ENCODE measurements around the gene SLC8B1. TPM values are rescaled to one million over a fixed set of nuclear protein-coding genes. Genes with fewer than 3 reads are reported as not detected.

The SLC8B1 gene
- total and polyA plus RNA-seq, 2 of the 4 experiments (the other 2 are of a cell fraction) = 4.1 to 10.2 TPM

GRCh38 chr12:113330505-113330904, 4.4 kb downstream of the SLC8B1 start:
- no peak for DNase-seq
- Histone ChIP-seq H3K4me2 (ENCODE audit: low read depth, low read length) (no peak overlapping the region), H2BK5ac (ENCODE audit: low read depth, low read length, poor library complexity, severe bottlenecking) (no peak overlapping the region), H4K5ac (ENCODE audit: low read depth, low read length) (no peak overlapping the region), H2AK9ac (replicated peaks; ENCODE audit: low read depth, low read length, poor library complexity) (no peak overlapping the region), H4K8ac (ENCODE audit: low read depth in 2 of 2, low read length in 2 of 2) (no peak overlapping the region), H3K36me3 (ENCODE audit: control insufficient read depth, insufficient read depth, low read length) (peaks cover 10% of the 10 kb centered on the region; the same call in 1 of the 2 replicates), H3K9me1 (ENCODE audit: insufficient read depth, low read length) (0 out of 2 replicates have a peak, but pooled peaks cover 3% of the 10 kb centered on the region), H3K4me3 (ENCODE audit: insufficient read depth, low read depth, low read length) (no peak overlapping the region), H3K18ac (ENCODE audit: low read depth, low read length) (no peak overlapping the region), H2BK20ac (ENCODE audit: low read depth, low read length) (no peak overlapping the region), H3K4me1 (ENCODE audit: control insufficient read depth, insufficient read depth, low read length) (peaks cover 4% of the 10 kb centered on the region; the same call in 1 of the 2 replicates), H2AK5ac (ENCODE audit: low read depth, low read length) (no peak overlapping the region), H3K23ac (ENCODE audit: low read depth, low read length) (no peak overlapping the region), H3K4ac (ENCODE audit: low read depth, low read length) (no peak overlapping the region), H3K9ac (ENCODE audit: low read depth, low read length) (no peak overlapping the region), H4K20me1 (ENCODE audit: insufficient read depth, low read length) (no peaks in the 10 kb centered on the region), H2AFZ (replicated peaks; ENCODE audit: low read length, poor library complexity) (no peak overlapping the region), H2BK15ac (ENCODE audit: low read depth, low read length) (no peak overlapping the region), H3K9me3 (ENCODE audit: control insufficient read depth, insufficient read depth, low read length) (no peaks in the 10 kb centered on the region), H3K56ac (ENCODE audit: extremely low read depth, insufficient read depth, low read length) (no peak overlapping the region), H3K27ac (ENCODE audit: insufficient read depth, low read length) (no peak overlapping the region), H4K91ac (ENCODE audit: insufficient read depth, low read depth, low read length) (no peak overlapping the region), H3K14ac (replicated peaks; ENCODE audit: low read depth, low read length) (no peak overlapping the region), H2BK120ac (ENCODE audit: low read depth, low read length) (no peak overlapping the region), H3K27me3 (ENCODE audit: control insufficient read depth, insufficient read depth, low read length) (no peaks in the 10 kb centered on the region), H3K79me1 (ENCODE audit: low read depth in 1 of 2, low read length in 2 of 2) (peaks cover 7 to 19% of the 10 kb centered on the region in 2 experiments)
- TF ChIP-seq MAFK (IDR thresholded peaks at IDR 0.05; ENCODE audit: low read depth, low read length) (no peak), POLR2A (IDR thresholded peaks at IDR 0.05; ENCODE audit: low read depth, low read length) (no peak), ELK1 (IDR thresholded peaks at IDR 0.05; ENCODE audit: borderline replicate concordance, low read depth, low read length) (no peak), MAZ (IDR thresholded peaks at IDR 0.05; ENCODE audit: borderline replicate concordance, low read depth, low read length) (no peak), CTCF (conservative IDR thresholded peaks at IDR 0.05; ENCODE audit: low read depth, low read length) (no peak), MXI1 (IDR thresholded peaks at IDR 0.05; ENCODE audit: borderline replicate concordance, low read depth, low read length) (no peak), SMC3 (IDR thresholded peaks at IDR 0.05; ENCODE audit: low read depth, low read length) (no peak), FOS (IDR thresholded peaks at IDR 0.05; ENCODE audit: low read depth, low read length) (no peak), CEBPB (IDR thresholded peaks at IDR 0.05; ENCODE audit: low read depth, low read length) (no peak), BHLHE40 (IDR thresholded peaks at IDR 0.05; ENCODE audit: low read depth, low read length) (no peak), RFX5 (IDR thresholded peaks at IDR 0.05; ENCODE audit: low read depth, low read length) (no peak), USF2 (IDR thresholded peaks at IDR 0.05; ENCODE audit: low read depth, low read length) (no peak), CHD1 (IDR thresholded peaks at IDR 0.05; ENCODE audit: low read depth, low read length) (no peak), RAD21 (IDR thresholded peaks at IDR 0.05; ENCODE audit: low read length) (no peak), NFE2L2 (IDR thresholded peaks at IDR 0.05; ENCODE audit: low read depth, low read length) (no peak), RCOR1 (IDR thresholded peaks at IDR 0.05; ENCODE audit: insufficient replicate concordance, low read length) (no peak)
- no TSS peak for BruUV-seq (replicated peaks)
- WGBS, 2 experiments (ENCODE audit: extremely low coverage in 2 of 2, insufficient read length in 1 of 2) = no CpG with 5 or more reads among the region's 2 CpGs
- CTCF ChIA-PET = no interaction called here
- ATAC-seq (ENCODE audit: low read depth) = no peak
- dilution Hi-C loops (cut with HindIII; ENCODE audit: low sequenced_read_pairs, unreplicated experiment) = no loop called here
- in situ Hi-C loops (cut with MboI; ENCODE audit: low sequenced_read_pairs) = no loop called here
- intact Hi-C loops (cut with micrococcal nuclease) = no loop called here
- POLR2A ChIA-PET (ENCODE audit: unreplicated experiment) = no interaction called here

Measured in IMR-90 (cell line).